Omental fat pad (tissue), 4 donors: ENCODE data around the gene PARN. TPM values are rescaled to one million over a fixed set of nuclear protein-coding genes. Genes with fewer than 3 reads are reported as not detected.
"Not testable (repeated sequence)": the region's sequence is repeated elsewhere in the genome, so short reads cannot be mapped to it uniquely, and the experiment has no call there.

Experiments used
- ATAC-seq: fragments of 150-250 bp; one replicate; pipeline ENCODE4 v1.9.1; 2016; ENCODE audit warnings: mild to moderate bottlenecking, moderate library complexity; ENCODE audit not compliant: low FRiP score
- DNase-seq: peaks from one replicate; pipeline ENCODE4 v3.0.0-alpha.2; 2019; ENCODE audit warnings: low spot score
- total RNA-seq, 4 donors: library from RNA; depleted of rRNA; stranded (reverse); fragments of >200 nt; gene quantifications; one replicate each; pipeline ENCODE4 v1.1.0, GENCODE V29; 2016
- TF ChIP-seq, protein P1 (sequence below), 3 donors: fragments of 450-650 bp; IDR thresholded peaks; one replicate each; pipeline ENCODE4 v1.5.1; 2016 to 2017; ENCODE audit warnings: antibody characterized with exemption in 3 of 3, mild to moderate bottlenecking in 3 of 3, moderate library complexity in 2 of 3

Gene PARN
- total RNA-seq, 4 donors from 2014 or later, result 23.0 to 34.8 (median 26.4) TPM

DNA sequence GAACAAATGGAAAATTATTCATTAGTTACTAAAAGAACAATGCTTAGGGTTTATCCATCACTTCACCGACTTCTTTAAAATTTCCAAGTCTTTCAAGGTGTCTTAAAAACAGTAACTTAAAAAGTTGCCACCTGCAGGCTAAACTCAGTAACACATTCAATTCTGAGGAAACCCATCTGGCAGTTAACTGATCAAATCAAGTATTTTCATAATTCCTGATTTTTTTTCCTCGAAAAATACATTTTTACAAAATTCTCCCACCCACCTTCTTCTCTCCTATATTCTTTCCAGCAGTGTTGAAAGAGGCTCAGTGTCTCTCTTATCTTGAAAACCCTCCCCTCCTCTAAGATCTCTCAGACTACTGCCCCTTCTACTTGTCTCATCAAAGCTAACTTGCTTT is 29.9 kb downstream of the PARN start:
- no peak for DNase-seq
- no peak for ATAC-seq
- TF ChIP-seq, protein P1, sequence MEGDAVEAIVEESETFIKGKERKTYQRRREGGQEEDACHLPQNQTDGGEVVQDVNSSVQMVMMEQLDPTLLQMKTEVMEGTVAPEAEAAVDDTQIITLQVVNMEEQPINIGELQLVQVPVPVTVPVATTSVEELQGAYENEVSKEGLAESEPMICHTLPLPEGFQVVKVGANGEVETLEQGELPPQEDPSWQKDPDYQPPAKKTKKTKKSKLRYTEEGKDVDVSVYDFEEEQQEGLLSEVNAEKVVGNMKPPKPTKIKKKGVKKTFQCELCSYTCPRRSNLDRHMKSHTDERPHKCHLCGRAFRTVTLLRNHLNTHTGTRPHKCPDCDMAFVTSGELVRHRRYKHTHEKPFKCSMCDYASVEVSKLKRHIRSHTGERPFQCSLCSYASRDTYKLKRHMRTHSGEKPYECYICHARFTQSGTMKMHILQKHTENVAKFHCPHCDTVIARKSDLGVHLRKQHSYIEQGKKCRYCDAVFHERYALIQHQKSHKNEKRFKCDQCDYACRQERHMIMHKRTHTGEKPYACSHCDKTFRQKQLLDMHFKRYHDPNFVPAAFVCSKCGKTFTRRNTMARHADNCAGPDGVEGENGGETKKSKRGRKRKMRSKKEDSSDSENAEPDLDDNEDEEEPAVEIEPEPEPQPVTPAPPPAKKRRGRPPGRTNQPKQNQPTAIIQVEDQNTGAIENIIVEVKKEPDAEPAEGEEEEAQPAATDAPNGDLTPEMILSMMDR (IDR thresholded peaks at IDR 0.05), result no peak

DNA sequence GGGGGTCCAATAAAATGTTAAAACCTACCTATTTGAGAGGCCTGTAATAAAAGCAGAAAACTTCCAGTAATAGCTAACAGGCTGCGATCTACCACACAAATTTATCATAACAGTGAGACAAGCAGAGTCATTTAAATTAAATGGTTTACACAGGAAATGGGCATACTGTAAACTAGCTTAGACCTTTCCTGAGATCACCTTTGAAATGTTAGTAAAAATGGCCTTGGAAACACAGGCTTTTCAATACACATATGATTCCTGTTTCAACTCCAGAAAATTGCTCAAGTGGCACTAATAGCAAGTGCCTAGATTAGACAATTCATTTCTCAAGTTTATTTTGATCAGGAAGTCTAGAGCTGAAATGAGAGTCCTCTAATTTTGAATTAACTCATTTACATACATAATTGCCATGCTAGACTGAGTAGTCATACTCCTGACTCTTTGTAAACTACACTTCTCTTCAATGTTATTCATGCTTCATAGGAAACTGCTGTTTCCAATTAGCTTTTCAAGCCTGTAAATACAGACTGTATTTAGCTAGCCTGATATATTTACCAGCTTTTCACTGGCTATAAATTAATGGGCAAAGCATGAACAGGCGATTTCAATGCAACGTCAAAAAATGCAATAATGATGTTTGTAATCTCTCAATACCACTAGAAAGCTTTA is 43.3 kb downstream of the PARN start:
- TF ChIP-seq, protein P1 (IDR thresholded peaks at IDR 0.05), result no peak
- no peak for ATAC-seq
- DNase-seq, result no peak

- no peak for DNase-seq
These were observed 44.8 kb downstream of the PARN start for GRCh38 chr16:14585287-14585686.

GRCh38 chr16:14580926-14581325 is 49.1 kb downstream of the PARN start:
- ATAC-seq, DNase-seq: not testable (repeated sequence)

More at GRCh38 chr16:14585287-14585686, 44.8 kb downstream of the PARN start:
- TF ChIP-seq, protein P1 (IDR thresholded peaks at IDR 0.05), result no peak
- ATAC-seq, result no peak

DNA sequence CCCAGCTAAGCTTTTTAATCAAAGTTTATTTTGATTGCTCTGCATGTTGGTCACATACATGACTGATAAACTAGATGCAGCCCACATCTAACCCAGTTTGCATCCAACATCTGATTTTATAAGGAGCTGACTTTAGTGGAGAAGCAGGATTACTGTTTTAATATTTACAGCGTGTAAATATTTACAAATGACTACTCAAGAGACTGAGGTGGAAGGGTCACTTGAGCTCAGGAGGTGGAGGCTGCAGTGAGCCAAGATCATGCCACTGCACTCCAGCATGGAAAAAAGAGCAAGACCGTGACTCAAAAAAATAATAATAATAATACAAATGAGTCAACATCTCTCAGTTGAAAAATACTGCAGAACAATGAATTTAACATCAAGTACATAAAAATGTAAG is 50.8 kb downstream of the PARN start:
- DNase-seq, result no peak

DNA sequence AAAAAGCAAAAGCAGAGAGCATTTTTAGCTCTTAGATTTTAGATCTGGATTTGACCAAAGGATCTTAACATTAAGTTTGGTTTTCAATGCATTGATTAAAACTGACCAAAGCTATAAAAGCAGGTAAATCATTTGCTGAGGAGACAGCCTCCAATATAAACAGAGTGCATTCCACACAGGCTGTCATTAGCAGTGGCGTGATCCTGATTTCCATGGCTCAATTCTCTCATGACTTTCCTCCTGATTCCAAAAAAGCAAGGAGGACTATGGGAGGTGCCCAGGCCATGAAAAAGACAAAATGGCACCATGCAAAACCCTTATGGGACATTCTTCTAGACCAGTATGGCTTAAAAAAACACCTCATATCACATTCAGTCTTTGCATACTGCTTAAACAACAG is 53.5 kb downstream of the PARN start:
- ATAC-seq (no peak), DNase-seq (no peak)
- TF ChIP-seq, protein P1 (IDR thresholded peaks at IDR 0.05), result no peak

More for the DNA sequence above, 50.8 kb downstream of the PARN start:
- no peak for ATAC-seq
- TF ChIP-seq, protein P1 (IDR thresholded peaks at IDR 0.05), result no peak

DNA sequence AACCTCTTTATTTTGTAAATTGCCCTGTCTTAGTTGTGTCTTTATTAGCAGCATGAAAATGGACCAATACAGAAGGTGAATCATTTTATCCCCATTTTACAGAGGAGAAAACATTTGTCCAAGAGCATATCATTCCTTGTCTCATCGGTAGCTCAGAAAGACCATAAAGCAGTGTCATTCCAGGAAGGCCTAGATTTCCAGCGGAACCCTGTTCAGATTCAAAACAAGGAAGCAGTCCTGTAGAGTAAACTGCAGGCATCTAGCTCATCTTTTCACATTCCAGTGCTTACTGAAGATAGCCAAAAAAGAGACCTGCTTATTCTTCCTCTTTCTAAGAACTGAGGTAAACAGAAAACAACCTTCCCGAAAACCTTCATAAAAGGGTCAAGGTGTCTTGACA is 54.0 kb downstream of the PARN start:
- ATAC-seq, result no peak
- DNase-seq, result no peak
- TF ChIP-seq, protein P1 (IDR thresholded peaks at IDR 0.05), result no peak

DNA sequence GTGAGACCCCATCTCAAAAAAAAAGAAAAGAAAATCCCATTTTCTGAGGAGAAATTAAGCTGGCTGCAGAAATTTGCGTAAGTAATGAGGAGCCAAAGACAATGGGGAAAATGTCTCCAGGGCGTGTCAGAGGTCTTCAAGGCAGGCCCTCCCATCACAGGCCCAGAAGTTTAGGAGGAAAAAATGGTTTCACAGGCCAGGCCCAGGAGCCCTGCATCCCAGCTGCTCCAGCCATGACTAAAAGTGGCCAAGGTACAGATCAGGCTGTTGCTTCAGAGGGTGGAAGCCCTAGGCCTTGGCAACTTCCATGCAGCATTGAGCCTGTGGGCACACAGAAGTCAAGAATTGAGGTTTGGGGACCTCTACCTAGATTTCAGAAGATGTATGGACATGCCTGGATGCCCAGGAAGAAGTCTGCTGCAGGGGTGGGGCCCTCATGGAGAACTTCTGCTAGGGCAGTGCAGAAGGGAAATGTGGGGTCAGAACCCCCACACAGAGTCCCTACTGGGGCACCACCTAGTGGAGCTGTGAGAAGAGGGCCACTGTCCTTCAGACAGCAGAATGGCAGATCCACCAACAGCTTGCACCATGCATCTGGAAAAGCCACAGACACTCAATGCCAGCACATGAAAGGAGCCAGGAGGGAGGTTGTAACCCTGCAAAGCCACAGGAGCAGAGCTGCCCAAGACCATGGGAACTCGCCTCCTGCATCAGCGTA is 55.2 kb downstream of the PARN start:
- not testable (repeated sequence) for DNase-seq

More for the DNA sequence above, 55.2 kb downstream of the PARN start:
- ATAC-seq, result not testable (repeated sequence)
